Measurements from ENCODE around the gene TUBG1. TPM values are rescaled to one million over a fixed set of nuclear protein-coding genes. Genes with fewer than 3 reads are reported as not detected.
A peak's percentile ranks its signal among the peaks of the same experiment; 100 is the strongest.

The TUBG1 gene
- total and polyA plus RNA-seq, 11 donors, result 31.5 to 112 (median 49.3) TPM

DNA sequence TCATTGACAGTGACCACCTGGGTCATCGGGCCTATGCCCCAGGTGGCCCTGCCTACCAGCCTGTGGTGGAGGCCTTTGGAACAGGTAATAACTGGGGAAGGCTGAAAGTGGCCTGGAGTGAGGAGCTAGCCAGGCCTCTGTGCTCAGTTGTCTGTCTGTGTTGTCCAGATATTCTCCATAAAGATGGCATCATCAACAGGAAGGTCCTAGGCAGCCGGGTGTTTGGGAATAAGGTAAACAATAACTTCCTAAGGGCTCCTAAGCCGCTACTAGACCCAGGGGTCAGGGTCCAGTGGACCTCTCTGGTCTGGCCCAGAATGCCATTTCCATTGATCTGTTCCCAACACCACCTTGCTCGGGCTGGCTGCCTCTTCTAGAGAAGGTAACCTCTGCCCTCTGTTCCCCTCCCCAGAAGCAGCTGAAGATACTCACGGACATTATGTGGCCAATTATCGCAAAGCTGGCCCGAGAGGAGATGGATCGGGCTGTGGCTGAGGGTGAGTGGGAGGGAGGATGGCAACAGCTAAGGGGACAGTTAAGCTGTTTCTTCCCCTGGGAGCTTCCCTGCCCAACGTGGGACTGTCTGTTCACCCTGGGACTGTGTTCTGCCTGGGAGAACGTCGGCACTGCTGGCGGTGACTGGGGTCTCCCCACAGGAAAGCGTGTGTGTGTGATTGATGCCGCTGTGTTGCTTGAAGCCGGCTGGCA, 44.5 kb upstream of the TUBG1 start:
- ATAC-seq (no peak), DNase-seq (peak in 1 of 5 donors; percentile 40)
- intact Hi-C loops (cut with DNase I), result no loop called here
- Histone ChIP-seq H3K9me3 (no peaks in the 10 kb centered on the region), H3K27me3 (no peaks in the 10 kb centered on the region), H3K27ac (no peak overlapping the region), H3K4me1 (peaks cover 10 to 59% (median 44%) of the 10 kb centered on the region in 12 donors), H3K4me3 (no peak overlapping the region), H3K36me3 (peaks cover 0 to 44% (median 36%) of the 10 kb centered on the region in 9 donors)
- TF ChIP-seq, protein P1, sequence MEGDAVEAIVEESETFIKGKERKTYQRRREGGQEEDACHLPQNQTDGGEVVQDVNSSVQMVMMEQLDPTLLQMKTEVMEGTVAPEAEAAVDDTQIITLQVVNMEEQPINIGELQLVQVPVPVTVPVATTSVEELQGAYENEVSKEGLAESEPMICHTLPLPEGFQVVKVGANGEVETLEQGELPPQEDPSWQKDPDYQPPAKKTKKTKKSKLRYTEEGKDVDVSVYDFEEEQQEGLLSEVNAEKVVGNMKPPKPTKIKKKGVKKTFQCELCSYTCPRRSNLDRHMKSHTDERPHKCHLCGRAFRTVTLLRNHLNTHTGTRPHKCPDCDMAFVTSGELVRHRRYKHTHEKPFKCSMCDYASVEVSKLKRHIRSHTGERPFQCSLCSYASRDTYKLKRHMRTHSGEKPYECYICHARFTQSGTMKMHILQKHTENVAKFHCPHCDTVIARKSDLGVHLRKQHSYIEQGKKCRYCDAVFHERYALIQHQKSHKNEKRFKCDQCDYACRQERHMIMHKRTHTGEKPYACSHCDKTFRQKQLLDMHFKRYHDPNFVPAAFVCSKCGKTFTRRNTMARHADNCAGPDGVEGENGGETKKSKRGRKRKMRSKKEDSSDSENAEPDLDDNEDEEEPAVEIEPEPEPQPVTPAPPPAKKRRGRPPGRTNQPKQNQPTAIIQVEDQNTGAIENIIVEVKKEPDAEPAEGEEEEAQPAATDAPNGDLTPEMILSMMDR (IDR thresholded peaks at IDR 0.05), result no peak
- TF ChIP-seq POLR2A (IDR thresholded peaks at IDR 0.05), result no peak
- 89 to 94% (median 92%) methylated on average over 12 to 15 of the region's 15 CpGs for WGBS, 4 donors

DNA sequence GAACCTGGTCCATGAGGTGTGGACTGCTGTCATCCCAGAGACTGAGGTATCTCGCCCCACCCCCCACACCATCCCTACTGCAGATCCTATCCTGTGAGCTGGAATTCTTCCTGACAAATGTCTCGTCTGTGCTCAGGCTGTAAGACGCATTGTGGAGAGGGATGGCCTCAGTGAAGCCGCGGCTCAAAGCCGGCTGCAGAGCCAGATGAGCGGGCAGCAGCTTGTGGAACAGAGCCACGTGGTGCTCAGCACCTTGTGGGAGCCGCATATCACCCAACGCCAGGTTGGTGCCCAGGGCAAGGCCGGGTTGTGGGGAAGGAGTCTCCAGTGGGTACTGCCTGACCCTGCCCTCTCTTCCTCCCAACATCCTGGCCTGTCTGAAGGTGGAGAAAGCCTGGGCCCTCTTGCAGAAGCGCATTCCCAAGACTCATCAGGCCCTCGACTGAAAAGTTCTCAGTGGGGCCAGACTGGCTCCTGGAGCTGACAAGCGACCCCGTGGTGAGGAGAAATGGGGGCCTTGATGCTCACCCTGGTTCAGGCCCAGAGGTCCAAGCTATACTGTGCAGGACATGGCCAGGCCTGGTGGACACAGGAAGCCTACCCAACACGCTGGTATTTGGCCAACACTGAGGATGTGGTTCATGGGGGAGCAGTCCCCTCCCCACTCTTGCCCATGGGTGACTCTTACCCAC, 43.8 kb upstream of the TUBG1 start:
- H3K9me3 ChIP-seq, result no peaks in the 10 kb centered on the region
- peaks cover 0 to 51% (median 43%) of the 10 kb centered on the region in 9 donors for H3K36me3 ChIP-seq
- ATAC-seq, result no peak
- intact Hi-C loops (cut with DNase I), result no loop called here
- peak overlapping the region in 10 of 12 donors; percentile 94 to 99 (median 96) for H3K27ac ChIP-seq
- H3K4me1 ChIP-seq, result peaks cover 10 to 59% (median 44%) of the 10 kb centered on the region in 12 donors
- DNase-seq, result peak in 1 of 5 donors; percentile 49
- H3K27me3 ChIP-seq, result no peaks in the 10 kb centered on the region
- TF ChIP-seq, protein P1 (IDR thresholded peaks at IDR 0.05), result no peak
- no peak for TF ChIP-seq POLR2A (IDR thresholded peaks at IDR 0.05)
- WGBS, 4 donors, result 92 to 95% (median 94%) methylated on average over 14 to 16 of the region's 16 CpGs
- H3K4me3 ChIP-seq, result peak overlapping the region in 3 of 12 donors; percentile 78 to 80 (median 79)

DNA sequence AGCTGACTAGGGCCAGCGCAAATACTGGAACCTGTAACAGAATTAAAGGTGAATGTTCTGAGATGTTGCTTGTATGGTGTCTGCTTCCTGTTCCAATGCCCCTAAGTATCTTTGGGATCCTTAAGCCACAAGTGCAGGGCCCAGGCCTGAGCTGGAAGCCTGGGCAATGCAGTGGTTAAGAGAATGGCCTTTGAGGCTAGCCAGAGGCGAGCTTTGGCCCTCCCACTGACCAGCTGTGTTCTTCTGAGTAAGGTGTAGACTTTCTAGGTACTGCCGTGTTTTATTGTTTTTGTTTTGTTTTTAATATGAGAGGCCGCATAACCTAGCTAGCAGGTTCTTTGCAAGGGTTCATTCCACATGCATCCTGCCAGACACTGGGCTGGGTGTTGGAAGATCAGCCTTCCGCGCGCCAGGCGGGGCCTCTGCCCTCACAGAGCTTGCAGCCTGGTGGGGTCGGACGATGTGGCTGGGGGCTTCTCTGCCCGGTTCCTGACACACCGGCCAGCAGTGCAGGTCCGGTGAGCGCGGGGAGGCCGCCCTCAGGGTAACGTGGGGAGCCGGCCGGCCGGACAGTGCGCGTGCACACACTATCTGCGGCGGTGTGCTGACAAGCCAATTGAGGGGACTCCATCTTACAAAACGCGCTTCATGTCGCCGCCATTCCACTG, 43.1 kb upstream of the TUBG1 start:
- peak overlapping the region; percentile 74 to 98 (median 92) for H3K4me3 ChIP-seq
- intact Hi-C loops (cut with DNase I), result no loop called here
- peaks cover 0 to 57% (median 50%) of the 10 kb centered on the region in 9 donors for H3K36me3 ChIP-seq
- peak in 2 of 4 donors; percentile 4 to 20 for ATAC-seq
- 21 to 50% (median 29%) methylated on average over 14 to 28 of the region's 28 CpGs for WGBS, 4 donors
- no peak for DNase-seq
- TF ChIP-seq POLR2A (IDR thresholded peaks at IDR 0.05), result no peak
- TF ChIP-seq, protein P1 (IDR thresholded peaks at IDR 0.05), result no peak
- peaks cover 10 to 61% (median 42%) of the 10 kb centered on the region in 12 donors for H3K4me1 ChIP-seq
- H3K27me3 ChIP-seq, result no peaks in the 10 kb centered on the region
- H3K9me3 ChIP-seq, result no peaks in the 10 kb centered on the region
- H3K27ac ChIP-seq, result peak overlapping the region; percentile 94 to 99 (median 98)

All from heart left ventricle (tissue), 16 donors.